PC-9 (cell line): Measurements from ENCODE around the gene TK2. TPM values are rescaled to one million over a fixed set of nuclear protein-coding genes. Genes with fewer than 3 reads are reported as not detected.
"Not testable (repeated sequence)": the region's sequence is repeated elsewhere in the genome, so short reads cannot be mapped to it uniquely, and the experiment has no call there.

Source experiments
- BruUV-seq: library from RNA; stranded (reverse); fragments of 400-500 nt; replicated peaks from 2 replicates; lab custom pipeline; 2021; lab: Mats Ljungman, UMichigan
- CTCF ChIA-PET: fragments of 300-600 bp; sonication (Branson Sonifier 250); formaldehyde crosslinking; loops from one replicate; lab custom pipeline; 2022; ENCODE audit warnings: antibody characterized with exemption; lab: Charles Lee
- POLR2A ChIA-PET: fragments of 300-600 bp; sonication (Branson Sonifier 250); formaldehyde crosslinking; loops from one replicate; lab custom pipeline; 2022; ENCODE audit warnings: antibody characterized with exemption; ENCODE audit not compliant: unreplicated experiment; lab: Charles Lee
- DNase-seq, 2 experiments: peaks; one replicate each; pipeline versions ENCODE4 v3.0.0 to v3.0.0-alpha.2; 2015 to 2022; ENCODE audit warnings: mixed read lengths in 1 of 2
- H2AFZ ChIP-seq: fragments of 200-600 bp; sonication (generic); 2 replicates; pipeline ENCODE4 v1.8.1; 2017; ENCODE audit warnings: antibody characterized with exemption
- H3F3A ChIP-seq: fragments of 200-600 bp; sonication (generic); 2 replicates; pipeline ENCODE4 v1.8.1; 2017; ENCODE audit warnings: antibody characterized with exemption, mild to moderate bottlenecking, low read depth; ENCODE audit not compliant: insufficient read depth
- H3K27ac ChIP-seq: fragments of 200-600 bp; sonication (generic); 2 replicates; pipeline ENCODE4 v1.6.1; 2016; ENCODE audit warnings: mixed run types
- H3K27me3 ChIP-seq: fragments of 200-600 bp; sonication (generic); 2 replicates; pipeline ENCODE4 v1.6.1; 2016; ENCODE audit warnings: low read depth, mixed run types; ENCODE audit not compliant: insufficient read depth
- H3K36me3 ChIP-seq: fragments of 200-600 bp; sonication (generic); 2 replicates; pipeline ENCODE4 v1.6.1; 2016; ENCODE audit warnings: low read depth, mixed run types
- H3K4me1 ChIP-seq: fragments of 200-600 bp; sonication (generic); replicated peaks from 2 replicates; pipeline ENCODE4 v1.6.1; 2016; ENCODE audit warnings: mixed run types; ENCODE audit not compliant: insufficient read depth
- H3K4me2 ChIP-seq: fragments of 200-600 bp; sonication (generic); 2 replicates; pipeline ENCODE4 v1.6.1; 2017; ENCODE audit warnings: mixed run types
- H3K4me3 ChIP-seq: fragments of 200-600 bp; sonication (generic); 2 replicates; pipeline ENCODE4 v1.6.1; 2016; ENCODE audit warnings: mixed run types
- H3K79me2 ChIP-seq: fragments of 200-600 bp; sonication (generic); 2 replicates; pipeline ENCODE4 v1.6.1; 2017; ENCODE audit warnings: low read depth, mixed run types
- H3K9me2 ChIP-seq: fragments of 200-600 bp; sonication (generic); 2 replicates; pipeline ENCODE4 v1.8.1; 2017; ENCODE audit warnings: mild to moderate bottlenecking; ENCODE audit not compliant: insufficient read depth
- H3K9me3 ChIP-seq: fragments of 200-600 bp; sonication (generic); 2 replicates; pipeline ENCODE4 v1.8.1; 2016; ENCODE audit warnings: low read depth; ENCODE audit not compliant: insufficient read depth
- H4K20me1 ChIP-seq: fragments of 200-600 bp; sonication (generic); 2 replicates; pipeline ENCODE4 v1.8.1; 2017; ENCODE audit not compliant: insufficient read depth
- EZH2 ChIP-seq: fragments of 200-600 bp; sonication (generic); IDR thresholded peaks from 2 replicates; pipeline ENCODE4 v1.8.0; 2017; ENCODE audit warnings: antibody characterized with exemption, low read depth
- intact Hi-C: fragments of 100-400 bp; cut with micrococcal nuclease; formaldehyde crosslinking; loops from one replicate; pipeline ENCODE4 v1.10.0; 2022; ENCODE audit not compliant: unreplicated experiment
- total RNA-seq: library from RNA; stranded (reverse); gene quantifications from 2 replicates; pipeline ENCODE4 v1.2.3, GENCODE V29; 2021
- TF ChIP-seq, protein P1 (sequence below): fragments of 200-600 bp; sonication (generic); conservative IDR thresholded peaks from 2 replicates; pipeline ENCODE4 v1.6.1; 2017; ENCODE audit warnings: mixed run types, antibody characterized with exemption, mild to moderate bottlenecking, moderate library complexity

TK2 gene
- total RNA-seq, 1 experiment from 2014 or later = 20.1 TPM

DNA sequence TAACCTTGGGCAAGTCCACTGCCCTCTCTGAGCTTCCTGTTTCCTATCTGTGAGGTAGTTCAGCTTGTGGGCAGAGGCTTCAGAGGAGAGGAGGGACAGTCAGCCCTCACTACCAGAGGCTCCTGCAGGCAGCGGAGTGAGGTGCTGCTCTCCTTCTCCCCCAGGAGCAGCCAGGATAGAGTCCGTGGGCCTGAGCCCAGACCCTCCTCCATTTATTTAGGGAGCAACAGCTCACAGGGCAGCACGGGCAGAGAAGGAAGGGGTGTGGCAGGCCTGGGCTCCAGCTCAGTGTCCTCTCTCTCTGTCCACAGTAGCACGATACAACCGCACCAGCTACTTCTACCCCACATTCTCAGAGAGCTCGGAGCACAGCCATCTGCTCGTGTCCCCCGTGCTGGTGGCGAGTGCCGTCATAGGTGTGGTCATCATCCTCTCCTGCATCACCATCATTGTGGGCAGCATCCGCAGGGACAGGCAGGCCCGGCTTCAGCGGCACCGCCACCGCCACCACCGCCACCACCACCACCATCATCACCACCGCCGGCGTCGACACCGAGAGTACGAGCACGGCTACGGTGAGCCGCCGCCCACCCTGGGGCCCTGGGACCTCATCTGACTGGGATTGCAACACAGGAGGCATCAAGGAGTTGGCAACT lies 80.5 kb downstream of the TK2 start:
- no peaks in the 10 kb centered on the region for H3F3A ChIP-seq
- H3K27me3 ChIP-seq = no peaks in the 10 kb centered on the region
- CTCF ChIA-PET = no interaction called here
- no peaks in the 10 kb centered on the region for H3K36me3 ChIP-seq
- DNase-seq = no peak
- peaks cover 8% of the 10 kb centered on the region for H3K4me1 ChIP-seq
- no peak overlapping the region for H2AFZ ChIP-seq
- no peaks in the 10 kb centered on the region for H3K9me3 ChIP-seq
- intact Hi-C loops = no loop called here
- POLR2A ChIA-PET = no interaction called here
- H3K27ac ChIP-seq = no peak overlapping the region
- H3K79me2 ChIP-seq = no peaks in the 10 kb centered on the region
- no peaks in the 10 kb centered on the region for H3K9me2 ChIP-seq
- TF ChIP-seq, protein P1, sequence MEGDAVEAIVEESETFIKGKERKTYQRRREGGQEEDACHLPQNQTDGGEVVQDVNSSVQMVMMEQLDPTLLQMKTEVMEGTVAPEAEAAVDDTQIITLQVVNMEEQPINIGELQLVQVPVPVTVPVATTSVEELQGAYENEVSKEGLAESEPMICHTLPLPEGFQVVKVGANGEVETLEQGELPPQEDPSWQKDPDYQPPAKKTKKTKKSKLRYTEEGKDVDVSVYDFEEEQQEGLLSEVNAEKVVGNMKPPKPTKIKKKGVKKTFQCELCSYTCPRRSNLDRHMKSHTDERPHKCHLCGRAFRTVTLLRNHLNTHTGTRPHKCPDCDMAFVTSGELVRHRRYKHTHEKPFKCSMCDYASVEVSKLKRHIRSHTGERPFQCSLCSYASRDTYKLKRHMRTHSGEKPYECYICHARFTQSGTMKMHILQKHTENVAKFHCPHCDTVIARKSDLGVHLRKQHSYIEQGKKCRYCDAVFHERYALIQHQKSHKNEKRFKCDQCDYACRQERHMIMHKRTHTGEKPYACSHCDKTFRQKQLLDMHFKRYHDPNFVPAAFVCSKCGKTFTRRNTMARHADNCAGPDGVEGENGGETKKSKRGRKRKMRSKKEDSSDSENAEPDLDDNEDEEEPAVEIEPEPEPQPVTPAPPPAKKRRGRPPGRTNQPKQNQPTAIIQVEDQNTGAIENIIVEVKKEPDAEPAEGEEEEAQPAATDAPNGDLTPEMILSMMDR = no peak
- TF ChIP-seq EZH2 = no peak
- no peaks in the 10 kb centered on the region for H4K20me1 ChIP-seq
- BruUV-seq = no TSS peak
- H3K4me2 ChIP-seq = no peak overlapping the region
- H3K4me3 ChIP-seq = no peak overlapping the region

DNA sequence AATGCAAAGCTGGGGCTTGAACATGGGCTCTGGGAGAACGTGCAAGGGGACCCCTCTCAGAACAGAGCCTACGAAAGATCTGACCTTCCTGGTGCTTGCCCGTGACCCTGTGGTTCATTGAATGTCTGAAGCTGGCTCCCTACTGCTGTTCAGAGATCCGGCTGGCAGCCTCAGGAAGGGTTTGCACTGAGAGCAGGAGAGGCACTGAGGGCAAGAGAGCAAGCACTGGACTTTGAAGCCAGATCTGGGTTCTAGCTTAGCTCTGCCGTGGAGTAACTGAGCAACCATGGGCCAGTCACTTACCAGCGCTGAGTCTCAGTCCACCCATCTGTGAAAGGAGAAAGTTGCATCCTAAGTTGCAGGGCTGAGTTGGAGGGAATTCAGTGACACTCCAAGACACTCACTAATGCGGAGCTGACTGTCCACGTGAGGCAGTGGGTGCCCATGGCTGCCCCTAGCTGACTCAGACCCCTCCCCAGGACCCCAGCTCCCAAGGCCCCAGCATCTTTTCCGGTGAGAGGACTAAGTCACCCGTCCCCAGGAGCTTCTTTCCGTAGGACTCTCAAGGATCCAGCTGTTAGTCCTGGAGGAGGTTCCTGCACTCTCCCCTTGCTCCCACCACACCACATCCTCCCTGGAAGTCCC lies 81.5 kb downstream of the TK2 start:
- Histone ChIP-seq H4K20me1 (no peaks in the 10 kb centered on the region), H3K79me2 (no peaks in the 10 kb centered on the region), H3K4me2 (no peak overlapping the region), H3K27me3 (no peaks in the 10 kb centered on the region), H3F3A (no peaks in the 10 kb centered on the region), H3K27ac (no peak overlapping the region), H3K4me3 (no peak overlapping the region), H2AFZ (no peak overlapping the region), H3K9me3 (no peaks in the 10 kb centered on the region), H3K4me1 (no peaks in the 10 kb centered on the region), H3K36me3 (no peaks in the 10 kb centered on the region), H3K9me2 (no peaks in the 10 kb centered on the region)
- ChIA-PET CTCF (no interaction called here), POLR2A (no interaction called here)
- TF ChIP-seq EZH2 = no peak
- TF ChIP-seq, protein P1 = no peak
- DNase-seq = no peak
- intact Hi-C loops = no loop called here
- no TSS peak for BruUV-seq

DNA sequence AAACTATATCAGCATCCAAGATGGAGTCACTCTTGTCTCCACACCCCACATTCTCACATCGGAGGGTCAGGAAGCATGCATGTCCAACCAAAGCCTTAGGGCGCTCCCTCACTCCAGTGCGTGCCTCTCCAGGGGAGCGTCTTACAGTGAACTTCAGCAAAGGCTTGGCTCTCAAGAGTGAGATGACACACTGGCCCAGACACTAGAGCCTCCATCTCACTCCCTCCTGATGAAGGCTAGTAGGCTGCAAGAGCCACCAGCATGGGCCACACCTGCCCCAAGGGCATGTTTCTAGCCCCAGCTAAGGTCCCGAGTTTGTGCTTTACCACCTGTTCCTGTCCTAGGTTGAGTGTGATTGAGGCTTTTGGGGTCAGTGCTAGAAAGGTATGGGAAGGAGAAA lies 82.3 kb downstream of the TK2 start:
- TF ChIP-seq EZH2 = no peak
- TF ChIP-seq, protein P1 = no peak
- intact Hi-C loops = no loop called here
- Histone ChIP-seq H3F3A (no peaks in the 10 kb centered on the region), H3K4me2 (no peak overlapping the region), H3K27me3 (no peaks in the 10 kb centered on the region), H4K20me1 (no peaks in the 10 kb centered on the region), H3K9me3 (no peaks in the 10 kb centered on the region), H3K79me2 (no peaks in the 10 kb centered on the region), H3K4me3 (no peak overlapping the region), H3K36me3 (no peaks in the 10 kb centered on the region), H2AFZ (no peak overlapping the region), H3K27ac (no peak overlapping the region), H3K9me2 (no peaks in the 10 kb centered on the region), H3K4me1 (no peaks in the 10 kb centered on the region)
- ChIA-PET POLR2A (no interaction called here), CTCF (no interaction called here)
- no TSS peak for BruUV-seq
- DNase-seq = no peak

DNA sequence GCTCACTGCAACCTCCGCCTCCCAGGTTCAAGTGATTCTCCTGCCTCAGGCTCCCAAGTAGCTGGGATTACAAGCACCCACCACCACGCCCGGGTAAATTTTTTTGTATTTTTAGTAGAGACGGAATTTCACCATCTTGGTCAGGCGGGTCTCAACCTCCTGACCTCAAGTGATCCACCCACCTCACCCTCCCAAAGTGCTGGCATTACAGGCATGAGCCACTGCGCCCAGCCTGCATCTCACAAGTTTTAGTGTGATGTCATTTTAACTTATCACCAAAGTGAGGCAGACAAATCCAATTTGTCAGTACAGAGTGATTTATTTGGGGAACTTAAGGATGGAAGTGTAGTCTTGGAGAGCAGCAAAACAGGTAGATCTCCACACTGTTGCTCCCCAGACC lies 83.3 kb downstream of the TK2 start:
- H3K4me3 ChIP-seq, H3K27me3 ChIP-seq, H3K4me2 ChIP-seq, H3K9me2 ChIP-seq, H3K9me3 ChIP-seq, CTCF ChIA-PET, H4K20me1 ChIP-seq, H3K36me3 ChIP-seq, BruUV-seq, H3K4me1 ChIP-seq, intact Hi-C loops, H2AFZ ChIP-seq, DNase-seq, H3K79me2 ChIP-seq, POLR2A ChIA-PET, H3F3A ChIP-seq, H3K27ac ChIP-seq: not testable (repeated sequence)

DNA sequence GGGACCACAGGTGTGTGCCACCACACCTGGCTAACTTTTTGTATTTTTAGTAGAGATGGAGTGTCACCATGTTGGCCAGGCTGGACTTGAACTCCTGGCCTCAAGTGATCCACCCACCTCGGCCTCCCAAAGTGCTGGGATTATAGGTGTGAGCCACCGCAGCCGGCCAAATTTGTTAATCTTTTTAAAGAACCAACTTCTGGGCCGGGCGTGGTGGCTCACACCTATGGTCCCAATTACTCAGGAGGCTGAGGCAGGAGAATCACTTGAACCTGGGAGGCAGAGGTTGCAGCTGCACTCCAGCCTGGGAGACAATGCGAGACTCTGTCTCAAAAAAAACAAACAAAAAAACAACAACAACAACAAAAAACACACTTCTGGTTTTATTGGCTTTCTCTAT lies 84.0 kb downstream of the TK2 start:
- H3F3A ChIP-seq, H3K79me2 ChIP-seq, POLR2A ChIA-PET, H3K27ac ChIP-seq, H3K27me3 ChIP-seq, H3K9me3 ChIP-seq, BruUV-seq, H3K4me3 ChIP-seq, H3K4me1 ChIP-seq, H3K9me2 ChIP-seq, CTCF ChIA-PET, H4K20me1 ChIP-seq, H3K36me3 ChIP-seq, H2AFZ ChIP-seq, intact Hi-C loops, H3K4me2 ChIP-seq, DNase-seq: not testable (repeated sequence)
